ENCODE data around the gene PLA2R1.
A peak's percentile ranks its signal among the peaks of the same experiment; 100 is the strongest.

DNA sequence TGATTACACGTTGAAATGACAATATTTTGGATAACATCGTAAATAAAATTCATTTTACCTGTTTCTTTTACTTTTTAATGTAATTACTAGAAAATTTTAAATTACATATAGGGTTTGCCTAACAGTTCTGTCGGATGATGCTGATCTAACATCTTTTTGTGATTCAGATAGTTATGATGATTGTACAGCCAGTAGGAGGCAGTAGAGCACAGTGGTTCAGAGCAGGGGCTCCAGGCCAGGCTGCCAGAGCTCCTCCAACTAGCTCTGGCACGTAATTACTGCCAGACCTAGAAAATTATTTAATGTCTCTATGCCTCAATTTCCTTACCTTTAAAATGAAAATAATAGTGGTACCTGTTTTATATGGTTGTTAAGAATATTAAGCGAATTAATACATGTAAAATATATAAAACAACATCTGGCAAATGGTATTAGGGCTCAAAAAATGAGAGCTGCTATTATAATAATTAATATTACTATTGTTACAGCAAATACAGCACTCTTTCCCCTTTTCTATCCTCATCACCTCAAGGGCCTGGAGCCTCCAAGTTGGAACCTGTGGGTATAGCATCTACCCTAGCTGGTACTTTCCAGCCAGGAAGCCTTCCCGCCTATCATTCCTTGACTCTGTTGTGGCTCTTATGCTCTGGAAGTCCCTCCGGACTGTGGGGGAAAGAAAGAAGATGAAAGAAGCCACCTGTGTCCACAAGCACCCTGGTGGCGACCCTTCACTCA lies 47.7 kb upstream of the PLA2R1 start:
- TF ChIP-seq, protein P1, sequence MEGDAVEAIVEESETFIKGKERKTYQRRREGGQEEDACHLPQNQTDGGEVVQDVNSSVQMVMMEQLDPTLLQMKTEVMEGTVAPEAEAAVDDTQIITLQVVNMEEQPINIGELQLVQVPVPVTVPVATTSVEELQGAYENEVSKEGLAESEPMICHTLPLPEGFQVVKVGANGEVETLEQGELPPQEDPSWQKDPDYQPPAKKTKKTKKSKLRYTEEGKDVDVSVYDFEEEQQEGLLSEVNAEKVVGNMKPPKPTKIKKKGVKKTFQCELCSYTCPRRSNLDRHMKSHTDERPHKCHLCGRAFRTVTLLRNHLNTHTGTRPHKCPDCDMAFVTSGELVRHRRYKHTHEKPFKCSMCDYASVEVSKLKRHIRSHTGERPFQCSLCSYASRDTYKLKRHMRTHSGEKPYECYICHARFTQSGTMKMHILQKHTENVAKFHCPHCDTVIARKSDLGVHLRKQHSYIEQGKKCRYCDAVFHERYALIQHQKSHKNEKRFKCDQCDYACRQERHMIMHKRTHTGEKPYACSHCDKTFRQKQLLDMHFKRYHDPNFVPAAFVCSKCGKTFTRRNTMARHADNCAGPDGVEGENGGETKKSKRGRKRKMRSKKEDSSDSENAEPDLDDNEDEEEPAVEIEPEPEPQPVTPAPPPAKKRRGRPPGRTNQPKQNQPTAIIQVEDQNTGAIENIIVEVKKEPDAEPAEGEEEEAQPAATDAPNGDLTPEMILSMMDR (IDR thresholded peaks at IDR 0.05) = peak; percentile 53 to 77 (median 58)
- TF ChIP-seq EP300 (IDR thresholded peaks at IDR 0.05) (no peak), POLR2A (IDR thresholded peaks at IDR 0.05) (no peak), POLR2AphosphoS5 (IDR thresholded peaks at IDR 0.05) (no peak)
